ENCODE measurements around the gene JADE1. TPM values are rescaled to one million over a fixed set of nuclear protein-coding genes. Genes with fewer than 3 reads are reported as not detected.

Gene JADE1
- total and polyA plus RNA-seq, 2 of the 13 experiments (the other 11 are each of a cell fraction or from before 2014, with no cell fraction given), result 5.4 to 19.3 TPM

DNA sequence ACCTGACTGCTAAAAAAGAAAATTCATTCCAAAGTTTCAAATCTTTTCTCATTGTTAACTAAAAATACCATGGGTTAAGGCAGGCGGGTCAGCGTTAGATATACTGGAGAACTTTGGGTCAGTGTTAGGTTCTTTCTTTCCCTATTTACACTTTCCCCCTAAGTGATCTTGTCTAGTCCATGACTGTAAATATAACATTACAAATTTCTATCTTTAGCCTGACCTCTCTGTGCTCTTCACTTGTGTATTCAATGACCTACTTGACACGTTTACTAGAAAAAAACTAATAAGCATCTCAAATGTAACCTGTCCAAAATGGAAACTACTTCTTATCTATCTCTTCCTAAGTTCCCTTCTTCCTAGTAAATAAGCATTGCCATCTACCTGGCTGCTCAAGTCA, 95.3 kb downstream of the JADE1 start:
- ChIA-PET CTCF (ENCODE audit: low intra/inter-chr PET ratio, low total read pairs) (no interaction called here), POLR2A (no interaction called here)
- H3K4me2 ChIP-seq (ENCODE audit: low read depth, low read length), result no peak overlapping the region
- BruUV-seq (replicated peaks), result no TSS peak
- no peak for DNase-seq (ENCODE audit: low spot score)
- WGBS (ENCODE audit: low lambda C conversion rate), result 91% methylated on average over 3 of the region's 3 CpGs
- H2AFZ ChIP-seq (ENCODE audit: low read length), result no peak overlapping the region
- H3K4me3 ChIP-seq (replicated peaks in 1 of 3; ENCODE audit: insufficient read depth in 1 of 3, low read depth in 2 of 3, low read length in 3 of 3), result no peak overlapping the region
- TF ChIP-seq DMAP1 (CRISPR knock-in tag; IDR thresholded peaks at IDR 0.05) (no peak), SMC3 (IDR thresholded peaks at IDR 0.05; ENCODE audit: low read length) (no peak), HNRNPH1 (optimal IDR thresholded peaks at IDR 0.05; ENCODE audit: low read depth, low read length) (no peak), ZNF761 (CRISPR knock-in tag; conservative IDR thresholded peaks at IDR 0.05) (no peak), TMF1 (CRISPR knock-in tag; IDR thresholded peaks at IDR 0.05; ENCODE audit: low read depth) (no peak), ZNF160 (CRISPR knock-in tag; IDR thresholded peaks at IDR 0.05) (no peak), ZNF589 (CRISPR knock-in tag; conservative IDR thresholded peaks at IDR 0.05) (no peak), HCFC1 (IDR thresholded peaks at IDR 0.05; ENCODE audit: low read depth, low read length) (no peak), ZBTB38 (CRISPR knock-in tag; IDR thresholded peaks at IDR 0.05) (no peak), MZF1 (CRISPR knock-in tag; IDR thresholded peaks at IDR 0.05; ENCODE audit: borderline replicate concordance) (no peak), ZNF274 (CRISPR knock-in tag; IDR thresholded peaks at IDR 0.05) (no peak), ZNF777 (CRISPR knock-in tag; IDR thresholded peaks at IDR 0.05) (no peak), PCBP1 (IDR thresholded peaks at IDR 0.05; ENCODE audit: borderline replicate concordance, low read depth, low read length) (no peak)
- TF ChIP-seq, protein P1, sequence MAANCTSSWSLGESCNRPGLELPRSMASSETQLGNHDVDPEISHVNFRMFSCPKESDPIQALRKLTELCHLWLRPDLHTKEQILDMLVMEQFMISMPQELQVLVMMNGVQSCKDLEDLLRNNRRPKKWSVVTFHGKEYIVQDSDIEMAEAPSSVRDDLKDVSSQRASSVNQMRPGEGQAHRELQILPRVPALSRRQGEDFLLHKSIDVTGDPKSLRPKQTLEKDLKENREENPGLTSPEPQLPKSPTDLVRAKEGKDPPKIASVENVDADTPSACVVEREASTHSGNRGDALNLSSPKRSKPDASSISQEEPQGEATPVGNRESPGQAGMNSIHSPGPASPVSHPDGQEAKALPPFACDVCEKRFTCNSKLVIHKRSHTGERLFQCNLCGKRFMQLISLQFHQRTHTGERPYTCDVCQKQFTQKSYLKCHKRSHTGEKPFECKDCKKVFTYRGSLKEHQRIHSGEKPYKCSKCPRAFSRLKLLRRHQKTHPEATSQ (CRISPR knock-in tag; IDR thresholded peaks at IDR 0.05; ENCODE audit: borderline replicate concordance), result no peak
- TF ChIP-seq, protein P2, sequence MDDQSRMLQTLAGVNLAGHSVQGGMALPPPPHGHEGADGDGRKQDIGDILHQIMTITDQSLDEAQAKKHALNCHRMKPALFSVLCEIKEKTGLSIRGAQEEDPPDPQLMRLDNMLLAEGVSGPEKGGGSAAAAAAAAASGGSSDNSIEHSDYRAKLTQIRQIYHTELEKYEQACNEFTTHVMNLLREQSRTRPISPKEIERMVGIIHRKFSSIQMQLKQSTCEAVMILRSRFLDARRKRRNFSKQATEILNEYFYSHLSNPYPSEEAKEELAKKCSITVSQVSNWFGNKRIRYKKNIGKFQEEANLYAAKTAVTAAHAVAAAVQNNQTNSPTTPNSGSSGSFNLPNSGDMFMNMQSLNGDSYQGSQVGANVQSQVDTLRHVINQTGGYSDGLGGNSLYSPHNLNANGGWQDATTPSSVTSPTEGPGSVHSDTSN (CRISPR knock-in tag; IDR thresholded peaks at IDR 0.05; ENCODE audit: borderline replicate concordance), result no peak
- no peaks in the 10 kb centered on the region for H3K4me1 ChIP-seq (ENCODE audit: insufficient read depth, low read length)
- no peaks in the 10 kb centered on the region for H3K9me3 ChIP-seq (ENCODE audit: low read length)
- H3K79me2 ChIP-seq (ENCODE audit: insufficient read depth, low read length), result no peaks in the 10 kb centered on the region
- in situ Hi-C loops (cut with HindIII; ENCODE audit: extremely low pct_ligation_motif_present, low pct_unique_long_range_greater_than_20kb), result no loop called here
- no peak for ATAC-seq
- H3K9ac ChIP-seq (ENCODE audit: insufficient read depth, low read depth, low read length), result no peak overlapping the region
- H4K20me1 ChIP-seq (ENCODE audit: insufficient read depth, low read length), result no peaks in the 10 kb centered on the region
- H3K27me3 ChIP-seq (ENCODE audit: control insufficient read depth in 1 of 2, insufficient read depth in 2 of 2, low read length in 2 of 2), result no peaks in the 10 kb centered on the region; a peak in 1 of 5 replicates
- intact Hi-C loops (cut with micrococcal nuclease; ENCODE audit: unreplicated experiment), result no loop called here
- no peak for FAIRE-seq
- no peaks in the 10 kb centered on the region for H3K36me3 ChIP-seq (replicated peaks in 1 of 2; ENCODE audit: control insufficient read depth in 1 of 2, insufficient read depth in 2 of 2, low read length in 2 of 2)
- H3K27ac ChIP-seq (ENCODE audit: extremely low read length, insufficient read depth, low read length), result no peak overlapping the region
